ENCODE results near the gene ITPR1.

The ITPR1 gene

DNA sequence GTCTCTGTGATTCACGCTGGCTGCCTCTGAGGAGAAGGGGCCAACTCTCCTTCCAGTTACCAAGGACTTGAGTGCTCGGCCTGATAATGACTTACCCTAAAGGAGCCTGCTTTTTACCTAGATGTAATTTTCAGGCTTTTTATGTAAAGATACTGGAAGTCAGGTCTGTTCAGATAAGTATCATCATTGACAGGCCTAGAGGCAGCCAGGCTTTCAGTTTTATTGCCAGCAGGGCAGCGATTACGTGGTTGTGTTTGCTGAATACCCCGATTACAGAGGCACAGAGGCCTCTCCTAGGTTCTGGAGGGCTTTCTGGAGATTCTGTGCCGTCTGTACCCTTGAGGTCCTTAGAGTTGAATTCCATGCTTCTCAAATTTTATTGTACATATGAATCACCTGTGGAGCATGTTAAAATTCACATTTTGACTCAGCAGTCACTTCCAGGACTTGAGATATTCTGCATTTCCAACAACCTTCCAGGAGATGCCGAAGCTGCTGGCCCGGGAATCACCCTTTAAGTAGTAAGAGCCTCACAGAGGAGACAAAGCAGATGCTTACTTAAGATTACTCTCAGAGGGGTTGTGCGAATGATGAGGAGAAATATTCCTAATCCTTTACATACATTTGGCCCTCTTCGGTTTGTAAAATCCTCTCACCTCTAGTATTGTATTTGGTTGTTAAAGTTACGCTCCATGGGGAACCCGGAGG, 326.0 kb downstream of the ITPR1 start:
- FAIRE-seq, result no peak

DNA sequence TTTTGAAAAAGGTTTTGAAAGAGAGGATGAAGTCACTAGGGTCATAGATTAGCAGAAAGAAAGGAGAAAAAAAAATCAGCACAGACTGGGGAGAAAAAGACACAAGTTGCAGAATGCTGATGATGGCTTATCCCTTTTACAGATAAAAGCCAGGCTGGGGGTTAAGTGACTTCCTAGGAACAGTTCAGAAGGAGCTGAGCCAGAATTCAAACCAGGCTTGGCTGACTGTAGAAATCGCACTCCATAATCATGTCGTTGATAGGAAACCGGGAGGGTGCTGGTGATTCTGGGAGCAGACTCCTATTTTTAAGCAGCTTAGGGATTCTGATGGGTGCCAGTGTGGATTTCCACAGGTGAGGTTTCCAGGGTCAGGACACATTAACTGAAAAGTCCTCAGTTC, 326.6 kb downstream of the ITPR1 start:
- no peak for FAIRE-seq

DNA sequence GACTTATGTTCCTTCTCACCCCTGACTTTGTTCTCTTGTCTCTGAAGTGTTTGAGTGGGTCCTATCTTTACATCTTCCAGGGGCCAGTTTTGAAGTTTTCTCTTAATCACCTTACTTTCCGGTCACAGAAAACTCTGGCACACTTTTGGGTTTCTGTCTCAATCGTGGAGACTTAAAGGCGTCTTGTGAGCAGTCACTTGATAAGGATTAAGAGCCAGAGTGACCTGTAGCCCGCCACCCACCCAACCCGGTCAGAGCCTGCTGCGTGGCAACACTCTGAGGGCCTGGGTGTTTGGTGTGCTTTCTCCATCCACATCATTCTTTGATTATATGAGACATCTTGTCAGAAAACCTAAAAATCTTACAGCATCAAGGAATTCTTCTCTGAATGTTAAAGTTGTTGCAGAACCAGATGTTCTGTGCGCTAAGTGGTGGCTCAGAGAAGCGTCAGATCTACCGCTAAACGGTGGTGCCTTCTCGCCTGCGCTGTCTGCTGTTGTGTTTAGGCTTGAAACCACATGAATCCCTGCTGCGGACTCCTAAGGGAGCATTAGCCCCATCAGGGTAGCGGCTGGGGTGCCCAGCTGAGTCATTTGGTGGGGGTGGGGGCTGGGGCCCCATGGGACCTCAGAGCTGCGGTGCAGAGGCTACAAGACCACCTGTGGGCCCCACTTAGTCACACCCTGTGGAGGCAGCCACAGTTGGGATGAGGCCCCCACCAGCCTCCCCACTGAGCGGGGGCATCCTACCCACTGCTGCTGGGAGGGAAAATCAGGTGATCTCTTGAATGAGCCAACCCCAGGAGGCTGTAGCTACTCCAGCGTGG, 327.4 kb downstream of the ITPR1 start:
- FAIRE-seq, result no peak

DNA sequence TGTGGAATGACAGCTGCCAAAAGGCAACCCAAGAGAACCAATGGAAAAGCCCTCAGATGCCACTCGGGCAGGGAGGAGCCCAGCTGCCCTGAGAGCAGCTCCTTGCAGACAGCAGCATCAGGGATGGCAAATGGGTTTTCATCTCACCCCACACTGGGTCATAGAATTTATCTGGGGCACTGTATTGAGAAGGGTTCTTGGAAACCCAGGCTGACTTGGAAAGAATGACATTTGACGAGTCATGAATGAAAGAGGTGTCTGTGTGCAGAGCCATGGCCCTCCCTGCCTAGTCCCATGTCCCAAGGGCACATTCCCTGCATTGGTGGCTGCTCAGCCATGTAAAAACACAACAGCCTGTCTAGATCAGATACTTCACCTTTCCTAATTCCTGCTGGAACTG, 328.2 kb downstream of the ITPR1 start:
- no peak for FAIRE-seq

DNA sequence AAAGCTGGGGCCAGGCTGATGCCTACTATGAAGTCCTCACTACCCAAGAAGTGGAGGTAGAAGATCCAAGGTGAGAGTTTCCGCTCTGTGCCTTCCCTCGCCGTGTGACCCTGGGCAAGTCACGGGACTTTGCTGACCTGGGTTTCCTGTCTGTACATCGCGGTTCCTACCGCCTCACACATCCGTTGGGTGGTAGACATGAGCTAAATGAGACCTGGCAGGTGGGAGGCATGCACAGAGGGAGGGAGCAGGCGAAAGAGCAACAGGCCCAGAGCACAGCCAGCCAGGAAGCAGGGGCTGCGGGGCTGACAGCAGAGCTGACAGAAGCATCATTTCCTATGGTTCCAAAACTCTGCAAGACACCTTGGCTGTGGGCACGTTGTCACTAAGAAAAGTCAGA, 328.8 kb downstream of the ITPR1 start:
- no peak for FAIRE-seq

DNA sequence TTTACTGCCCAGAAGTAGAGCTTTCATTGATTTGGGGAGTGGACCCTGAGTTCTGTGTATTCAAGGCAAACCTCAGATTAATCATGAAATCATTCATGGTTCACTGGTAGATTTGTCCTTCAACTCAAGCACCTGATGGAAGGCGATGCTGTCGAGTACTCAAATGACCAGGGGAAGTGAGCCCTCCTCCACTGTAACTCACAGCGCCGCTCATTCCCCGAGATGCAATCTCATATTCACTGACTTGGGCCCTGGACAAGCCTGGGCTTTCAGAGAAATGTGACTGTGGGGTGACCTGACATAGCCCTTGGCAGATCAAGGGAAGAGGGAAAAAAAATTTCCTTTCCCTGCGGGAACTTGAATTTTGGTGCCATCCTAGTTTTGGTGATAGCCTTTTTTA, 329.4 kb downstream of the ITPR1 start:
- FAIRE-seq, result no peak

DNA sequence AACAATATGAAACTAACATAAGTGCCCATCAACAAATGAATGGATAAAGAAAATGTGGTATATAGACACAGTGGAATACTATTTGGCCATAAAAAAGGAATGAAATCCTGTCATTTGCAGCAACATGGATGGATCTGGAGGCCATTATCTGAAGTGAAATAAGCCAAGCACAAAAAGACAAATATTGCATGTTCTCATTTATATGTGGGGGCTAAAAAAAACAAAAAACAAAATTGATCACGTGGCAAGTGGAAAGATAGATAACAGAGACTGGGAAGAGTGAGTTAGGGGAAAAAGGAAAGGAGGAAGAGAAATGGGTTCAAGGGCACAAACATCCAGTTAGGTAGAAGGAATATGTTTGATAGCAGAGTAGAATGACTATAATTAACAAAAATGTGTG, 330.2 kb downstream of the ITPR1 start:
- FAIRE-seq, result no peak

DNA sequence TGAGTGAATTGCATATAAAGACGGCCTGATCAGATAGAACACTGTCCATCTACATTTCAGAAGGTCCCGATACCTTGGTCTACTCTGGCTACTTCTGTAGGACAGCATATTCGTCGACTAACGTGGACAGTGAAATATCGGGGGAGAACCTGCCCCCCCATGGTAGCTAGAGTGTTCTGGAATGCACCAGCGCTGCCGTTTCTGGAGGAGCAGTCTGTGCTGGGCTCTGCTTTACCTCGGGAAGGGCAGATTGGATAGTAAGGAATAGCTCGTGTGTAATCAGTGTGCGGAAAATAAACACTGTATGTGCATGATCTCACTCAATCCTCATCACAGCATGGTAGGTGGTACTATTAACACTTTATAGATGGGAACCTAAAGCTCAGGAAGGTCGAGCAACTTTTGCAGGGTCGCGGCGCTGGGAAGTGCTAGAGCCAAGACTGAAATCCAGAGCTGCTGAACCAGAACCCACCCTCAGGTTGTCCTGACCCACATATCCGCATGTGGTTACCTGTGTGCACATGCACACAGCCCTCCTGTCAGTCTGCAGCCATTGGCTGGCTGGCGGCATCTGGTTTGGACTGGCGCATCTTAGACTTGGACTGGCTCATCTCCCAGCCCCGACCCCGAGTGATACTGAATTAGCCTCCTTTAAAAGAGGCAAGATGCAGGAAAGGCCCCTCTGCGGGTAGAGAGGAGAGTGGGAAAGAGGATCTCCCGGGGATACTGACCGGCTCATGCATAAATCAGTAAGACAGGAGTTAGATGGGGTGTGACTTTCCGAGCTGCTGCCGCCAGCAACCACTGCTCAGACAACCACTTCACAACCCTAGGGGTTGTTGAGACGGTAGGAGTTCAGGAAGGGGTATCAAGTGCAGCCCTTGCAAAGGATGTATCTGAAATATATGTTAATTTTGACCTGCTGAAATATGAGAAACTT, 331.1 kb downstream of the ITPR1 start:
- FAIRE-seq, result no peak

DNA sequence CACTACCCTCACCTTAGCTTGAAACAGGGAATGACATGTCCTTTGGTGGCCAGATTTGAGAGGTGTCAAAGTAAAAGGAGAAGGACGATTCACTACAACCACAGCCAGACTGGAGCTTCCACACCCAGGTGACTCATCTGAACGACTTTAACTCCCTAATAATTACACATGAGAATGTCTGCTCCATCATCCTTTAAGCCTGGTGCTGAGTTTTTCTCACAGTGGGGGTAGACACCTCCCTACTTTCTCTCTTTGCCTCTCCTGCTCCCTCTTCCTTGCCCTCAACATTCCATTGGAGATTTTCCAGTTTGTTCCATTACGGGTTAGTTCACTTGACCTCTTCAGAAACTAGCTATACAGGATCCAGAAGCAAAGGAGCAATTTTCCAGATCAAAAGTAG, 331.8 kb downstream of the ITPR1 start:
- FAIRE-seq, result no peak

DNA sequence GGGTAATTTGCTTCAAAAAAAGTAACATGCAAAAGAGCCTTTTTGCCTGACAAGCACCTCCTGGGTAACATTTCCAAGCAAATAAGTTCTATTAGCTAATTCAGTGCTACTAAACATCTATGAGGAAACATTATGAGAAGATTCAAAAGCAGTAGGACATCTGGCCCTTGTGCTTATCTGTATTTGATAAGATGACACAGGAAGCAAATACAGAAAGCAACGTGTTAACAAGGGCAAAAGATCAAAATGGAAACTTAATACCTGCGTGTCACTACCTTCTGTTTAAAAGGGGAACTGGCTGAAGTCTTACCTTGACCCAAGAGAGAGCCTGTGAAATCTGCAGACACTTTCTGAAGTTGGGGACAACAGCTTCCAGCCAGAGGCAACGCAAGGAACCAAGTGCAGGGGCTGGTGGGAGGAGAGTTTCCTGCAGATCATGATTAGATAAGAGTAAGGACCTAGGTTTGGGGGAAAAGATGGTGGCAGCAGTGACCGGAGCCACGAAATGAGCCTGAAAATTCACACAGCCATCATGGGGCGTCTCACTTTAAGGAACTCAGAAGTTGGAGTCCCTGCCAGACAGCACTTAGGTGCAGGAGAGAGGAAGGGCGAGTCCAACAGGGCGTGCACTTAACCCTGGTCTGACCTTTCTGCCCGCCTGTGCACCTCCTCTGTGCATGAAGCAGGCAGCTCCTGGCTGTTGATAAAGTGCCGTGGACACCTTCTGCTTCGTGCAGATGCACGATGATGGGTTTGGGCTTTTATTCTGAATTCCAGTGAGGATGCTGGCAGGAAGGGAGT, 332.5 kb downstream of the ITPR1 start:
- FAIRE-seq, result no peak

DNA sequence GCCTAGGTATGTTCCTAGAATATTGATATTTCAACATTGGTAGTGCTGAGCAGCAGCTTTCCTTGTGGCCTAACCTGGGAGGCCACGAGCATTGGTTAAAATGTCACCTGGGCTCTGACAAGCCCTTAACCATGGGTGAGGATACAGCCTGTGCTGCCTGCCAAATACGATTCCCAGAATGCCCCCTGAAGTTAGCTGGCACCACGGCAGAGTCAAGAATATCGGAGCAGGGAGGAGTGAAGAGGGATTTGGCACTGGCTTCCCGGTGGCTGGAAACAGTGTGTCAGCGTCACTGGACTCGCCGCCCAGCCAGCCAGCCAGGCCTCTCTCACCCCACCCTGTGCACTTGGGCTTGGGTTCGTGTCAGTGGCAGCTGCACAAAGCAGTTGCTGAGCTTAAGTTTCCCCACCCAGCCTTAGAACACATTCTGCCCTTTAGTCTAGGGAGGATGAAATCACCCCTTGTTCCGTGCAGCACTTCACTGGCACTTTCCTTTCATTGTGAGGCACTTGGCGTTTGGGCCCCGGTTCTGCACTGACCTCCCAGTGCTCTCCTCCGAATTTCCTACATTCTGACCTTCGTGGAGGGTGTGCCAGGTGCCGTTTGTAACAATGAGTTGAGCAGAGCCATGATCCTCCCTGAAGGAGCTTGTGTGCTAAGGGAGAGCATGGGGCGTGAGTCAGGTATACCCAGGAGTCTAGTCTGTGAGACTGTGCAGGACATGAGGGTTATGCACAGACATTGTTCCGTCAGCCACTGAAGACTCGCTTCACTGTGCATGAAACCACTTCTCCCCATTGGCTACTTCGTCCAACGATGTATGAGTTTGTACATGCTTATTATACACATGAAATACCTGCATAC, 333.3 kb downstream of the ITPR1 start:
- no peak for FAIRE-seq

DNA sequence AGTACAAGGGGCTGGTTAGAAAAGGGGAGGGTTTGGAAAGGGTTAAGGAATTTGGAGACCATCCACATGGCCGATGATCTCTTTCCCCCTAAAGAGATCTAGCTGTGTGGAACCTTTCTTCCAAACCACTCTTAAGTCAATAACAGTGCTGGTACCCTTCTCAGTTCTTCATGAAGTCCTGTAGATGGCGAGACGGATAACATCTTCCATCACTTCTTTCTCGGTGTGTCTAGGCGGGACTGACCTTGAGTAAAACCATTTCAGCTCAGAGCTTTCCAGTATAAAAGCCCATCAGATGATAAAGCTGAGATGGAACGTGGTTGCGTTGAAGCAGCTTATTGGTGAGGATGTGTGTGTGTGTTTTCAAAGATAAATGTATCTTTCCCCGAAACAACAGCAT, 334.6 kb downstream of the ITPR1 start:
- FAIRE-seq, result no peak

DNA sequence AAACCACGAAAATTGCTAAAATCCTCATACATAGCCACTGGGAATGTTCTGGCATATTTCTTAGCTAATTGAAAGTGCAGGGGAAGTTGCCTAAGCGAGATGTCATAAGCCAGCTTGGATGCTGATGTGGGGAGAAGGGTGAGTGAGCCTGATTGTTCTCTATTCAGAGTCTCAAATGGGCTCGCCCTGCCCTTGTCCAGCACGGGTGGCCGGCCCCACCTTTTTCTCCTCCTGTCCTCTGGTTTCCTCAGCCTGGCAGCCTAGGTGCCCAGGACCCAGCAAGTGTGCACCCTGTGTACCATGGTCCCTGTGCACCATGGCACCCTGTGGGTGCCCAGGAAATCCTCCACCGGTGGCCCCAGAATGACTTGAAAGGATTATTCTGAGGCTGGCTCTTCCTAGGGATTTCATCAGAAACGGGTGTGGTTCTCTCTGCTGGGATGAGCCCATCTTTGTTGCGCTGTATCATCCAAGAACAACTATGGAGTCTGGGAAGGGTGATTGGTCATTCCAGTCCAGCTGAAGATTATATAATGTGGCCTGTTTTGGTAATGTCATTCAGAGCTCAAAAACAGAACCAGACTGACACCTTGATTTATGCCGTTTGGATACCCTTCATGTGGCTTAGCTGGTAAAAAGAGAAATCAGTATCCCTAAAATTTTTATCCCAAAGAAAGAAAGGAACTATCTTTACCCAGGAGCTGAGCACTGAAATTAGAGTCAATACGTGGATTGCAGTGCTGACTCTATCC, 335.3 kb downstream of the ITPR1 start:
- no peak for FAIRE-seq

DNA sequence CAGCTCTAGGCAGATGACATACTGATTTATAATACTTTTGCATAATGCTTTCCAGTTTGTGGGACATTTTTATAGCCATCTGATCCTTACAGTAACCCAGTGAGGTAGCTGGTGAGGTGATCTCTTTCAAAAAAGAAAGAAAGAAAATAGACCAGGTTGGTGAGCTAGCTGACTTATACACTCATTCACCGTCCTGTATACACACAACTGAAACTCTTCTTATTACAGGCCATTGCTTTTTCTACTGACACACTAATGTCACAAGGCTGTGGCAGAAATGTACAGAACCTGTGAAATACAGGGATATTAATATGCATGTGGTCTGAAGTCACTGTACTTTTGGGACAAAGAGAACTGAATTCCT, 335.9 kb downstream of the ITPR1 start:
- FAIRE-seq, result no peak

DNA sequence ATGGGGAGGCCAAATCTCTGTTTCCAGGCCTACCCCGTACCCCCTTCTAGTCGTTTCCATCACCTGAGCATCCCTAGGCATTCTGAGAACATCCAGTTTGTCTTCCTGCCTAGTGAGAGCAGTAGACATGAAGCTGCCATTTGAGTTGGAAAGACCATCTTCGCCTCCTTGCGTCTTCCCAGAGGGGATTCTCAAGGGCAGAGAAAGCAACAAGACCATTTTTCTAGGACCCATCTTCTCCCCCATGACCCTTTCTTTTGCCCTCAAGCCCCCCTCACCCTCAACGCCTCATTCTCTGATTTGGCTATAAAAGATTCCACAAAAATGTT, 337.4 kb downstream of the ITPR1 start:
- no peak for FAIRE-seq

DNA sequence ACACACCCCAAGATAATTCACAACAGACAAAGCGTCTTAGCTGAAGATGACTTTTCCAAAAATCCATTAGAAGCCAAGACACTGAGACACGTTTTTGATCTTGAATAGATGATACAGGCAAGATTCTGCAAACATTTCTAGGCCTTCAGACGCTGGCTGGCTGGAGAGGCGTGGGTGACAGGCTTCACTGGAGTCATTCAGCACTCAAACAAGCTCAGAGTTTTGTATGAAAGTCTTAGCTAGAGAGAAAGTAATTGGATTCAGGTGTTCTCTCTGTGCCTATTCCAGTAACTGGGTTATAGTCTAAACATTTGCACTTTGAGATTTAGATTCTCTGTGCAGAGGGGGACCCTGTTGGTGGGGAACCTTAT, 338.4 kb downstream of the ITPR1 start:
- FAIRE-seq, result no peak

DNA sequence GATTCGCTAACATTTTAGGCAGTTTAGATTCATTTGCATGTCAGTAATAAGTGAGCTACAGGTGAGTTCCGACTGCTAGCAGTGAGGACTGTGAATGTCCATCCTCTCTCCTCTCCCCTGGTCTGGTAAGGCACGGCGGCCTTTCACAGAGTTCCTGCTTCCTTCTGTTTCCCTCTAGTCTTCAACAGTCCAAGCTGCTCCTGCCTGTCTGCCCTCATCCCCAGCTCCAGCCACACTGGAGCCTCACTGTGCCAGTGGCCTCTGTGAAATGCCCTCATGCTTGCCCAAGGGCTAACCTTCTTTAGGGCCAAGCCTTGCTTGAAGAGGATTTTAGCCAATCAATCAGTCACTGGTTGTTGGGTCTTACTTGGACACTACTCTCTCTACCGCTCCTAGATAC, 340.3 kb downstream of the ITPR1 start:
- FAIRE-seq, result no peak

DNA sequence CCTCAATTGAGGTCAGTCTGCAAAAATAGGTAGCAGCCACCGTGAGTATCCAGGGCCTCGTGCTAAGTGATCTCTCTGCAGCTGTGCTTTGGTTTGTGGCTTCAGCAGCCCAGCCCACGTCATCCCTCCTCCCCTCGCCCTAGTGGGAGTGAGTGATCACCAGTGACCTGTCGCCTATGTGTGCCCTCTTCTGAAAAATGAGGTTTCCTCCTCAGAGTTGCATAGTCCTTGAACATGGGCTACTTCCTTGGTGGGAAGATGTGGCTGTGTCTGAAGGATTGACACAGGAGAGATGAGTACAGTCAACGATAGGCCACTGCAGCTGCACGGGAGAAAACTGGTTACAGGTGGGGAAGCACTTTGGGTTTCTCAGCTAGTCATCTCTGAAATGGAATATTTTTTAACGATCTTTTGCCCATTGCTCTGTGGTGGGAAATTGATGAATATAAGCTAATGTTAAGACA, 341.3 kb downstream of the ITPR1 start:
- FAIRE-seq, result no peak

DNA sequence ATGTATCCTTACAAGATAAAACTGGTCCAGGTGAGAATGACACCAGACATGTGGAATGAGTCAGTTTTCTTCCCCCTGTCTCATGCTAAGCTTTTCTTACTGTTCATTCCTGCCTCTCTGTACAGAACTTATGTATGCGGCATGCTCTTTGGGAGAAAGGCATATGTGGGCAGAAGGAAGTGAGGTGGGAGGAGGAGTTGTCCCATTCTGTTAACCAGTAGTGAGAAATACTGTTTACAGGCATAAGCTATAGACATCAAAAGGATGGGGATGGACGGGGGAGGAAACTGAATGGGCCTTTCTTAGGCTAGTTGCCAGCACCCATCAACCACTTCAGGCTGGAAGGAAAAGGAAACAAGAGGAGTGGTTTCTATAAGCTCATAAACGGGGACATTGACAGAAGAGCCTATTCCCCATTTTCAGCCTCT, 342.5 kb downstream of the ITPR1 start:
- no peak for FAIRE-seq

DNA sequence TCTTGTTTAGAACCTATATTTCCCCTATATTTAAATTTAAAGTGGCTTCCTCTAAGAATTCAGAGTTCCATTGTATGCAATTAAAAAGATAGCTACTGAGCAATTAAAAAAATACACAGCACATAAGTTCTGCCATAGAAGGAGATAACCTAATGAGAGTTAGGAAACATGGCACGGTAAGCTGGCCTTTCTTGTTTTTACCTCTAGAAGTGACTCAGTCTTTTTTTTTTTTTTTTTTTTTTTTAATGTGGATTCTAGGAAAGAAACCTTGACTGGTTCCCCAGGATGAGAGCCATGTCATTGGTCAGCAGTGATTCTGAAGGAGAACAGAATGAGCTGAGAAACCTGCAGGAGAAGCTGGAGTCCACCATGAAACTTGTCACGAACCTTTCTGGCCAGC, 343.4 kb downstream of the ITPR1 start:
- no peak for FAIRE-seq

DNA sequence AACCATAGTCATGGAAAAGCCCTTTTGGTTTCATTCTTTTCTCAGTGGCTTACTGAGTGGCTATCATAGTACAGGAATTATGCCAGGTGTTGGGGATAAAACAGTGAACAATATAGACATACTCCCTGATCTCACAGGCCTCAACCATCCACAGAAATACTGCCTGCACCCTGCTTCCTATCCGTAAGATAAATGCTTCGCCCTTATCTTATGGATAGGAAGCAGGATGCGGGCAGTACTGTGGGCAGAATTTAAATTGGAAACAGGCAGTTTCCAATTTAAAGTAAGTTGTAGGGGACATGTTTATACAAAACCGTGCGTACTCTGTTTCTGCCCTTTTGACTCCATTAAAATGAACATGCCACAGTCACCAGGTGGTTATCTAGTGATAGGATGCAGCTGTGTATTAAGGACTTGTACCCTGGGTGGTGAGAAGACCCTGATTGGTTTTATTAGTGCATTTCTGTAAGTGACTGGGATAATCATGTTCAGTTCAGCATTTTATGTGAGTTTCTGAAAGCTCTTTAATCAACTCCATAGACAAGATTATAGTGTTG, 344.3 kb downstream of the ITPR1 start:
- FAIRE-seq, result no peak

Data from TTC549 (cell line).